Activated CD8-positive, alpha-beta memory T cell treated with anti-CD3 and anti-CD28 coated beads for 4 hours (primary cell): ENCODE results near the gene DBNDD1.
"Not testable (repeated sequence)": the region's sequence is repeated elsewhere in the genome, so short reads cannot be mapped to it uniquely, and the experiment has no call there.

Experiments
- DNase-seq, 2 donors: peaks; one replicate each; pipeline ENCODE4 v3.0.0-alpha.2; 2020; ENCODE audit warnings: low read depth in 2 of 2

Gene DBNDD1, protein sequence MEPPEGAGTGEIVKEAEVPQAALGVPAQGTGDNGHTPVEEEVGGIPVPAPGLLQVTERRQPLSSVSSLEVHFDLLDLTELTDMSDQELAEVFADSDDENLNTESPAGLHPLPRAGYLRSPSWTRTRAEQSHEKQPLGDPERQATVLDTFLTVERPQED

DNA sequence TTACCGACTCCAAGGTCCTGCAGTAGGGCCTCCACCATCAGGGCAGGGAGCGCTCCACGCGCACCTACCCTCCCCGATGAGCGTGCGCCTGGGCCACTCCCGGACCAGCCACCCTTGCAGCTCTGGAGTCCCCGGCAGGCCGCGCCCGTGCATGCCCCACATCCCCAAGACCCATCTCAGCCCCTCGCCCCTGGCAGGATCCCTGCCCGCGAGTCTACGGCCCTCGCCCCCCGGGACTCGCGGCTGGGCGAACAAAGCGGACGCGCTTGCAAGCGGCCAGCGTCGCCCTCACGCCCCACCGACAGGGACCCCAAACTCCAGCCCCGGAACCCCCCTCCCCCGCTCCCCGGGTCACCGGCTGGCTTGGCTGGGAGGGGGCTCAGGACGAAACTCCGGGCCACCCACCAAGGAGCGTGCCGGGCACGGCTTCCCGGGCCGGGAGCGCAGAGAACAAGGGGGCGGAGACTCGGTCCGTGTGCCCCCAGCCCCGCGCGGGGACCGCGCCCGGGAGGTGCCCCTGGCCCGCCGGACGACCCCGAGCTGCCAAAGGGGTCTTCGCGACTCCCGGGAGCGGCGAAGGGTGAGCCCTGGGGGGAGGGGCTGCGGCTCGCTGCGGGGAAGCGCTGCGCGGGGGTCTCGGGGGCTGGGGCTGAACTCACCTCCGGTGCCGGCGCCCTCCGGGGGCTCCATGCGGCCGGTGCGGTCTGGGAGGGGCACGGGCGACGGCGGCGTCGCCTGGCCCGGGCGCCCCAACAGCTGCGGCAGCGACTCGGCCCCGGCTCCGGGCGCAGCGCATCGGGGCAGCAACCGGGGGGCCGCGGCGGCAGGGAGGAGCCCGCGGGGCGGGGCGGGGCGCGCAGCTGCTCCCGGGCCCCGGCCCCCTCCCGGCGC is at the start of gene DBNDD1:
Gene DBNDD1, minus strand, starts transcription at position 805 of the 891 bp plus-strand sequence. Its CDS starts 115 bp downstream, at position 690.
- DNase-seq, result no peak

DNA sequence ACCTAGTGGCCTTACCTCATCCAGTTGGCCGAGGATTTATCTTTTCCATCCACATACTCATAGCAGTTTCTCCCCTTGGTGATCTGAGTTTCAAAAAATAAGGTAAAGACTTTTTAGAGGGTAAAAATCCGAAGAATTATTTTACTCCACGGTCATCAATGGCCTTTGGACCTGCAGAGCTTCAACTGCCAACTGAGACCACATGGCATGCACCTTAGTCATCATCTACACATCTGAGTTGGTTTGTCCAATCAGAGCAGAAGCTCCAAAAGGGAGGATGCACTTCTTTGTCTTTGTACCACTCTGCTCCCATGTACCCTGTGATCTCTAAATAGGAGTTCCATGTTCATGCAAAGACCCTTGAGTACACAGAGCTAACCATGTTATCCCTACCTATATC is 42.2 kb upstream of the DBNDD1 start:
- DNase-seq, result no peak

DNA sequence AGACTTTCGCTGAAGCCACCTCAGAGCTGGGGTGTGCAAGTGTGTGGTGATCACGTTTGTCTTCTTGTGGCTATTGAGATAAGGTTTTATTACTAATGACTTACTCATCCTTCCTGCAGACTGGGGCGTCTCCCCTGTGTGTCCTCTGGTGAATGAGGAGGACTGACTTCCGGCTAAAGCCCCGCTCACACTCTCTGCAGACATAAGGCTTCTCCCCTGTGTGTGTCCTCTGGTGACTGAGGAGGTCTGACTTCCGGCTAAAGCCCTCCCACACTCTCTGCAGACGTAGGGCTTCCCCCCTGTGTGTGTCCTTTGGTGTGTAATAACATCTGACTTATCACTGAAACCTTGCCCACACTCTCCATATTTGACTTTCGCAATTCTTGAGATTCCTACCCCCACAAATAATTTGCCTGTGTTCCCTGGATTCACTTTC is 38.5 kb upstream of the DBNDD1 start:
- peak in 1 of 2 donors; percentile 8 for DNase-seq

DNA sequence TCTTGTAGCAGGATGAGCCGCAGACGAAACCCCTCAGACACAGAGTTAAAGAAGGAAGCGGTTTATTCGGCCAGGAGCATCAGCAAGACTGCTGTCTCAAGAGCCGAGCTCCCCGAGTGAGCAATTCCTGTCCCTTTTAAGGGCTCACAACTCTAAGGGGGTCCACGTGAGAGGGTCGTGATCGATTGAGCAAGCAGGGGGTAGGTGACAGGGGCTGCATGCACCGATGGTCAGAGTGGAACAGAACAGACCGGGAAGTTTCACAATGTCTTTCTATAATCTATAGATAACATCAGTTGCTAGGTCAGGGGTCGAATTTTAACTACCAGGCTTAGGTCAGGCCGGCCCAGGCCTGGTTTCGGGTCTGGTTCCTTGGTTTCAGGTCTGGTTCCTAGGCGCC is 37.3 kb upstream of the DBNDD1 start:
- DNase-seq, result not testable (repeated sequence)

DNA sequence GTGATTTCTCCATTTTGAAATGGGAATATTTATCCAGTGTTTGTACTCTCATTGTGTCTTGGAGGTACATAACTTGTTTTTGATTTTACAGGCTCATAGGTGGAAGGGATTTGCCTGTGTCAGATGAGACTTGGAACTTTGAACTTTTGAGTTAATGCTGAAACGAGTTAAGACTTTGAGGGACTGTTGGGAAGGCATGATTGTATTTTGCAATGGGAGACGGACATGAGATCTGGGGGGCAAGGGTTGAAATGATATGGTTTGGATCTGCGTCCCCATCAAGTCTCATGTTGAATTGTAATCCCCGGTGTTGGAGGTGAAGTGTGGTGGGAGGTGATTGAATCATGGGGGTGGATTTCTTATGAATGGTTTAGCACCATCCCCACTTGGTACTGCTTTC is 36.1 kb upstream of the DBNDD1 start:
- no peak for DNase-seq

DNA sequence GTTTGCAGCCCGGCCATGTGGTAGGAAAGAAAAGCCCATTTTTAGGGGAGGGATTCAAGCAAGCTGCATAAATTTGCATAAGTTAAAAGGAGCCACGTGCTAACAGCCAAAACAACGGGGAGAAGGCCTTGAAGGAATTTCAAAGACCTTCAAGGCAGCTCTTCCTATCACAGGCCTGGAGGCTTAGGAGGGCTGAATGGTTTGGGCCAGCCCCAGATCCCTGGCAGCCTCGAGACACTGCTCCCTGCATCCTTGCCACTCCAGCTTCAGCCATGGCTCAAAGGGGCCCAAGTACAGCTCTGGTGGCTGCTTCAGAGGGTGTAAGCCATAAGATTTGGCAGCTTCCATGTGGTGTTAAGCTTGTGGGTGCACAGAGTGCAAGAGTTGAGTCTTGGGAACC is 35.3 kb upstream of the DBNDD1 start:
- no peak for DNase-seq

DNA sequence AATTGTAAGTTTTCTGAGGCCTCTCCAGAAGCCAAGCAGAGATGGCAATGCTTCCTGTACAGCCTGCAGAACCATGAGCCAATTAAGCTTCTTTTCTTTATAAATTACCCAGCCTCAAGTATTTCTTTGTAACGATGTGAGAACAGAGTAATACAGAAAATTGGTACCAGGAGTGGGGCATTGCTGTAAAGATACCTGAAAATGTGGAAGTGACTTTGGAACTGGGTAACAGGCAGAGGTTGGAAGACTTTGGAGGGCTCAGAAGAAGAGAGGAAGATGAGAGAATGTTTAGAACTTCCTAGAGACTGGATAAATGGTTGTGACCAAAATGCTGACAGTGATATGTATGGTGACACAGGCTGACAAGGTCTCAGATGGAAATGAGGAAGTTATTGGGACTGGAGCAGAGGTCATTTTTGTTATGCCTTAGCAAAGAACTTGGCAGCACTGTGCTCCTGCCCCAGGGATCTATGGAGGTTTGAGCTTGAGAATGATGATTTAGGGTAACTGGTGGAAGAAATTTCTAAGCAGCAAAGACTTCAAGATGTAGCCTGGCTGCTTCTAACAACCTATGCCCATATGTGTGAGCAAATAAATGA is 34.7 kb upstream of the DBNDD1 start:
- no peak for DNase-seq

DNA sequence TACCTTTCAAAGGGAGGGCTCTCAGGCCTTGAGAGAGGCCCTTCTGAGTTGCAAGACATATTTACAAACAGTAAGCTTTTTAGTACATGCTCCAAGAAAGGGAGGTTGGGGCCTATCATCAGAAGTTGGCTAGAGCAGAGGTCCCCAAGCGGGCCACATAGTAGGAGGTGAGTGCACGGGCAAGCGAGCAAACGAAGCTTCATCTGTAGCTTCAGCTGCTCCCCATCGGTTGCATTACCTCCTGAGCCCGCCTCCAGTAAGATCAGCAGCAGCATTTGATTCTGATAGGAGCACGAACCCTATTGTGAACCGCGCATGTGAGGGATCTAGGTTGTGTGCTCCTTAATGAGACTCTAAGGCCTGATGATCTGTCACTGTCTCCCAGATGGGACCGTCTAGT is 31.7 kb upstream of the DBNDD1 start:
- DNase-seq, result no peak

DNA sequence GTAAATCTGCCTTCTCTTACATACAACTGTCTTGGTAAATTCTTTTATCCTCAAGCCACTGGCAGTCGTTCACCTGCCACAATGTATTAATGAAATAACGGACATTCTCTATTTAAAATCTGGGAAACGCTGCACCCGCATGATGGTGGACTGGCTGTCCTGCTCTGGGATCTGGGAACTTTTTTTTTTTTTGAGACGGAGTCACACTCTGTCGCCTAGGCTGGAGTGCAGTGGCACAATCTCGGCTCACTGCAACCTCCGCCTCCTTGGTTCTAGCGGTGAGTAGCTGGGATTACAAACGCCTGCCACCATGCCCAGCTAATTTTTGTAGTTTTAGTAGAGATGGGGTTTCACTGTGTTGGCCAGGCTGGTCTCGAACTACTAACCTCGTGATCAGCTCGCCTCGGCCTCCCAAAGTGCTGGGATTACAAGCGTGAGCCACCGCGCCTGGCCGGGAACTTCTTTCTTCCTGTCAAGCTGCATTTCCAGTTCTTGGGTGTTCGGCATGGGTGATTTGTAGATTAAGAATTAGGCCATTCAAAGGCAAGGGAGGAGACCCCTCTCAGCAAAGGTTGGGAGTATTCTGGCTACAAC is 29.6 kb upstream of the DBNDD1 start:
- no peak for DNase-seq

DNA sequence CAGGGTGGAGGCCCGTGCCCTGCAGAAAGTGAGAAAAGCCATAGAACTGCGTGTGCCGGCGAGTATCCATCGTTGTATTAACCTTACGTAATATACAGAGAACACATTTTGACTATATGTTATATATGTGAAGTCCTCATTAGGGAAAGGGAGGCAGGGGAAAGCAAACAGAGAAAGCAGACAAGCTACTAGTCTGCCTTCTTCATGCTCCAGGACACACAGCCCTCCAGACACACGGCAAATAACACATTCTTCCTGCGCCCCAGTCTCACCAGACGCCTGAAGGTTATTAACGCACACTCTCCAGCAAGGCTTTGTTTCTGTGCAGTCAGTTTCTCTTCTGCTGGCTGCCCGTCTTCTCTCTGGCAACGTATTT is 29.1 kb upstream of the DBNDD1 start:
- no peak for DNase-seq

DNA sequence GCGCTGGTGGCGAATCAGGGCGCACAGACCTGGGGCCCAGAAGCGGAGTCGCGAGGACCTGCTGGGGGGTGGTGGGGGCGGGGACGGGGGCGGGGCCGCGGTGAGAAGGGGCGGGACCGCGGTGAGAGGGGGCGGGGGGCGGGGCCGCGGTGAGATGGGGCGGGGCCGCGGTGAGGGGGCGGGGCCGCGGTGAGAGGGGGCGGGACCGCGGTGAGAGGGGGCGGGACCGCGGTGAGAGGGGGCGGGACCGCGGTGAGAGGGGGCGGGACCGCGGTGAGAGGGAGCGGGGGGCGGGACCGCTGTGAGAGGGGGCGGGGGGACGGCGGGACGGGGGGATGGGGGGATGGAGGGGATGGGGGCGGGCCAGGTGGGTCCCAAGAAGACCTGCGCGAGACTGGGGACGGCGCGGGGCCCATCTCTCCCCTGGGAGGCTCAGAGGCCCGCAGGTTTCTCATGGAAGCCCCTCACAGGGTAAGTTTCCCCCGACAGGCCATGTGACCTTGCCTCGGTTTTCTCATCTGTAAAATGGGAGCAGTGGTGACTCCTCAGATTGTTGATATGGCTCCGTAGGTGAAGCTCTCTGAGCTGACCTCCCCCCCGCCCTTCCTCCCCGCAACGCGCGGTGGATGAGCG is 28.6 kb upstream of the DBNDD1 start:
- DNase-seq, result no peak

DNA sequence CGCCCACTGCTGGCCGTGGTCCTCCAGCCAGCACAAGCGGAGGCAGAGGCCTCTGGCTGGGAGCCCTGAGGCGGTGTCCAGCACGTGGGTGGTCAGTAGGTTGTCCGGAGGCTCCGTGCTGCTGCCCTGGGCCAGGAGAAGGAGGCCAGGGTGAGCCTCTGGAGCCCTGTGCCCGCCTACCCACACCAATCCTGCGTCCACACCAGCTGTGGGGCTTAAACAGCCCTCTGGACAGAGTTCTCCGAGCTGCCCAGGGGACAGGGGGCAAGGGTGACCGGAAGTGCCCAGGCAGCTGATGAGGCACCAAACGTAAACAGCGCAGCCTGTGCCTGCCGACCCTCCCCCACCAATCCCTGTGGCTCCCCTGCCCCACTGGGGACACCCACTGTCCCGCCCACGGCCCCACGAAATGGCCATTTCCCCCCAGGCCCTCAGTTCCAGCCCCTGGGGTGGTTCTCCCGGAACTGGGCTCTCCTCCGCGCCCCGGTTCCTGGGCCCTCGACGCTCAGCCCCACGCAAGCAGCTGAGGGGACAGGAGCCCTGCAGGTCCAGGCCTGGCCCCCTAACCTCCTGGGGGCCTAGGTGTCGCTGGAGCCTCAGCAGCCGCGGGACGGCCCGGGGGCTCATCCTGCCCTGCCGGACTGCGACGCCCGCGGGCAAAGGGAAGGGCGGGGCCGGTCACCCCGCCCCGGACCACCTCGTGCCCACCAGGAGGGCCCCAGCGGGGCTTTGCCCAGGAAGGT is 27.9 kb upstream of the DBNDD1 start:
- no peak for DNase-seq

DNA sequence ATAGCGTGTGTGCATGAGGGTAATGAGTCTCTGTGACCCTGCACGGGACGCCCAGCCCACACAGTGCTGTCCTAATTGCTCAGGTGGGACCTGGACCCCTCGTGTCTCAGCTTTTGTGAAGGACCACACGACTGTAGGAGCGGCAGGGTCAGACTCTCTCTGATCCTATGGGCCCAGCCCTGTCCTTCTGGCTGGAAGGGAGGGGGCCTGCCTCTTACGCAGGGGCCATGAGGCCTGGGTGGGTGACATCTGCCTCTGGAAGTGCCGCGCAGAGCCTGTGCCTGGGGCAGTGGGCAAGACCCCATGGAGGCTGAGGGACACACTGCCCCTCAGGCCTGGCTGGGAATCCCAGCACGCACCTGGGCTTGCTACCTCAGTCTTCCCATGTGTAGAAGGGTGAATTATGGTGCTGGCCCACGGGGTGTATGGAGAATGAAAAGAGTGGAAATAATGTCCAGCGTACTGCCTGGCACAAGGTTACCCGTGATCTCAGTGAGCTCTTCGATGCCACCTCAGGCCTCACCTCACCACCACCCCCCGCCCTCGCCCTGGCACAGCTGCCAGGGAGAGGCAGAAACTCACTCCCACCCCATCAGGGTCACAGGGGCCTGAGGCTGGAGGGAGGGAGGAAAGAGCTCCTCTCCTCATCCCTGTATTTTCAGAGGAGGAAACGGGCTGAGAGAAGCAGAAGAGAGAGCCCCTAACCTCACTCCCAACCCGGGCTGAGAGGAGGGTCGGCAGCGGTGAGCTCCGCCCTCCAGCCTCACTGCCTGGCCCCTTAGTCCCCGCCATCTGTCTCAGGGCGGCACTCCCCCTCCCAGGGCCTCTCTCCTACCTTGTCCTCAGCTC is 27.1 kb upstream of the DBNDD1 start:
- no peak for DNase-seq

DNA sequence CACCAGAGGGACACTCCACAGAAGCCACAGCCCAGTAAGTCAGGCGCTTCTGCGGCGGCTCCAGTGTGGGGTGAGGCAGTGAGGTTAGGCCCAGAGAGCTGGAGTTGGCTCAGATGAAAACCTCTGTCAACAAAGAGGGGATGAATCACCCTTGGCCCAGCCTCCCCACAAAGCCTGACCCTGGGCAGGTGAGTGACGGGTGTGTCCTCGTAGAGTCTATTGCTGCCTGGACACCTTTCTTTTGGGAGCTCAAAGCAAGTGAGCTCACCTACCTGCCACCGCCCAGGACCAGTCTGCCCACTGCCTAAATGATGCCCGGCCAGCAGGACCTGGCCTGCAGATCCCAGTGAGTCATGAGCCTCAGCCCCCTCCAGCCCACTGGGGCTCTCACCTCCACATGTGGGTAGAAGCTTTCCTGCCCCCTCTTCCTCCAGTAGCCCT is 24.9 kb upstream of the DBNDD1 start:
- DNase-seq, result no peak

DNA sequence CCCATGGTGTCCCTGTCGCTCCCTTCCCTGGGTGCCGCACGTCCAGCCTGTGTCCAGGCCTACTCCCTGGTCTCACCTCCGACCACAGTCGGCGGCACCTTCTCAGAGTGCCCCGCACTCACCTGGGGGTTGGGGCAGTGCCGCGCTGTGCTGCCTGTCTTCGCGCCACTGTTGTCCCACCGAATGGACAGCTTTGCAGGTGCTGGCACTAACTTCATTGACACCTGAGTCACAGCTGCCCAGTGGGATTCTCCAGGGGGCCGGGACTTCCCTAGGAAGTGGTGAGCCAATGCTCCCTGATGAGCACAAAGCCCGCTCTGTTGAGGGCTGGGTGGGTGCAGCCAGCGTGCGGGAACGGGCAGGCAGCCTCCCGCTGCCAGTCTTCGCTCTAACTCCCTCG is 24.3 kb upstream of the DBNDD1 start:
- DNase-seq, result no peak

DNA sequence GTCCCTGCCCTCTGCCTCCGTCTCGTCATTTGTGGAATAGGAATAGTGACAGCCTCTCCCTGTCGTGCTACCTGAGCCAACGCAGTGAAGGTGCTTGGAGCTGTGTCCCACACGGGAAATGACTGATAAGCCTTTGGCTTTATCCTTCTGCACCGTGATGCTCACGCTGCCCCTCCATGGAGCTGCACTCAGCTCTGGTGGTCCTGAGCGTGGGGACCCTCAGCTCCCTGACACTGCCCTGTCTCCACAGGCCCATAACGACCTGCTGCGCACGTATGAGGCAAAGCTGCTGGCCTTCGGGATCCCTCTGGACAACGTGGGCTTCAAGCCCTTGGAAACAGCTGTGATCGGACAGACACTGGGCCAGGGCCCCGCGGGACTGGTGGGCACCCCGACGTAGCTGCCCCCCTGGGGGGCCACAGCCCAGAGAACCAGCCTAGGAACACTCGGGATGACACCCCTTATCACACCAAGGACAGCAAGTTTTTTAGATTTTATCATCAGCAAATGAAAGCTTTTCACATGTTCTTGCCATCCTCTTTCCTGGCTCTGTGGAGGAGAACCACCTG is 23.8 kb upstream of the DBNDD1 start:
- DNase-seq, result no peak

DNA sequence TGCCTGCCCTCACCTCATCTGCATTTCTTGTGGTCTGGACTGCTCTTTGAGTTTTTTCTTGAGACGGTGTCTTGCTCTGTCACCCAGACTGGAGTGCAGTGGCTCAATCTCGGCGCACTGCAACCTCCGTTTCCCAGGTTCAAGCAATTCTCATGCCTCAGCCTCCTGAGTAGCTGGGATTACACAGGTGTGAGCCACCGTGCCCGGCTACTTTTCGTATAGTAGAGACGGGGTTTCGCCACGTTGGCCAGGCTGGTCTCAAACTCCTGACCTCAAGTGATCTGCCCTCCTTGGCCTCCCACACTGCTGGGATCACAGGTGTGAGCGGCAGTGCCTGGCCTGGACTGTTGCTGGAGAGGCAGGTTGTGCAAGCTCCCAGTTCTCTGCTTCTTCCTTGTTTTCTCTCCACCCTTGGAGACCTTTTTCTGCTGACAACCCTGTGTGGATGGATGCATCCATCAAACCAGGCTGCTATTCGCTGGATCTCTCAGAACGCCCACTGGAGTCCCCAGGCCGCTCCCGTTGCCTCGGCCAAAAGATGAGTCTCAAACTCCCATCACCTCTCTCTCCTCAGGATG is 22.7 kb upstream of the DBNDD1 start:
- DNase-seq, result no peak

DNA sequence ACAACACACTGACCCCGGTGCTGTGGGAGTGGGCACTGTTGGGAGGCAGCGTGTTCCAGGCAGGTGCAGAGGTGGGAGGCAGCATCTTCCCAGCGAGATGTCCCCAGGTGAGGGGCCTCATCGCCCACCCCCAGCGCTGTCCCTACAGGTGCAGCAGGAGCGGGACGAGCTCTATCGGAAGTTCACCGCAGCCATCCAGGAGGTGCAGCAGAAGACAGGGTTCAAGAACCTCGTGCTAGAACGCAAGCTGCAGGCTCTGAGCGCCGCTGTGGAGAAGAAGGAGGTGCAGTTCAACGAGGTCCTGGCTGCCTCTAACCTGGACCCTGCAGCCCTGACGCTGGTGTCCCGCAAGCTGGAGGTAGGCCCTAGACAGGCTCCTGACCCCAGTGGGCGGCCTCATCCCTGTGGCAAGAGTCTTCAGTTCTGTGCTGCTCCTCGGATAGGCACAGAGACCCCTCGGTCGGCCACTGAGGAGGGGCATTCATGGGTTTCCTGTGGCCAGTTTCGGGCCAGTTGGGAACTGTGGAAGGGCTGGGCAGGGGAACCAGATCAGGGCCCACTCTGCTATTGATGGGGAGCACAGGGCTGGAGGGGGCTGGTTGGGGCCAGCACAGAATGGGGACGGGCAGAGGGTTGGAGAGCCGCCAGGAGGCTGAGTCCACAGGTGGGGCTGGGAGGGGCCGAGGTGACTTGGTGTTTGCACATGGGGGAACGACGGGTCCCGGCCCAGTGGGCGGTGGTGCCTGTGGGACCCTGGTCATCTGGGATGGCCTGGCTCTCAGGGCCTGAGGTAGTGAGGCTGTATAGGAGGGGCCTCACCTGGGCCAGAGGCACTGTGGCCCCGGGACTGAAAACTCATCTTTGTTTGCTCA is 21.1 kb upstream of the DBNDD1 start:
- DNase-seq, result no peak

DNA sequence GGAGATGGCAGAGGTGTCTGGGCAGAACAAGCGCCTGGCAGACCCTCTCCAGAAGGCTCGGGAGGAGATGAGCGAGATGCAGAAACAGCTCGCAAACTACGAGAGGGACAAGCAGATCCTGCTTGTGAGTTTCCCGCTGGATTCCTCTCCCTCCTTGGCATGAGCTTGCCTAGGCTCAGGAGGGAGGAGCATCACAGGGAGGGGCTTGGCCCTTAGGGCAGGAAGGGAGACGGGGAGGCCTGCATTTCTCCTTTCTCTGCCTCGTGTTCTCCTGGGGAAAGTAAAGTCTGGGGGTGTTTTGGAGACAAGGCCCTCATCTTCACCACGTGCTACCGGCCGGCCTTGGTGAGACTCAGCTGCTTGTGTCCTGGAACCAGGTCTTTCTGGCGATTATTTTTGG is 18.0 kb upstream of the DBNDD1 start:
- DNase-seq, result no peak
